Small intestine (tissue), 7 donors: ENCODE data around the gene CCT7. TPM values are rescaled to one million over a fixed set of nuclear protein-coding genes. Genes with fewer than 3 reads are reported as not detected.

Source experiments
- DNase-seq, 2 donors: peaks; one replicate each; pipeline versions ENCODE4 v3.0.0 to v3.0.0-alpha.2; 2013
- FAIRE-seq: peaks from 2 replicates; lab custom pipeline; 2012; peaks lifted over from hg19 to GRCh38; lab: Jason Lieb, UNC
- H3K27ac ChIP-seq, 3 donors: one replicate each; pipeline ENCODE4 v1.5.1; 2013; ENCODE audit warnings: low read length in 2 of 3, mild to moderate bottlenecking in 2 of 3, control low read depth in 1 of 3, inconsistent platforms in 1 of 3, low read depth in 1 of 3, moderate library complexity in 1 of 3
- H3K27me3 ChIP-seq, 3 donors: one replicate each; pipeline ENCODE4 v1.6.1; 2013; ENCODE audit warnings: low read length in 3 of 3, inconsistent platforms in 1 of 3; ENCODE audit not compliant: control insufficient read depth in 3 of 3, insufficient read depth in 3 of 3
- H3K36me3 ChIP-seq, 3 donors: one replicate each; pipeline ENCODE4 v1.6.1; 2013; ENCODE audit warnings: low read length in 3 of 3, inconsistent platforms in 1 of 3, low read depth in 1 of 3, mild to moderate bottlenecking in 1 of 3, moderate library complexity in 1 of 3; ENCODE audit not compliant: control insufficient read depth in 3 of 3, insufficient read depth in 2 of 3
- H3K4me1 ChIP-seq, 3 donors: one replicate each; pipeline ENCODE4 v1.6.1; 2013; ENCODE audit warnings: low read length in 2 of 3, inconsistent platforms in 1 of 3, low read depth in 1 of 3, mild to moderate bottlenecking in 1 of 3, moderate library complexity in 1 of 3; ENCODE audit not compliant: control insufficient read depth in 3 of 3, insufficient read depth in 2 of 3
- H3K4me3 ChIP-seq, 3 donors: one replicate each; pipeline ENCODE4 v1.5.1; 2013; ENCODE audit warnings: low read length in 3 of 3, control low read depth in 1 of 3, inconsistent platforms in 1 of 3, low read depth in 1 of 3, mild to moderate bottlenecking in 1 of 3, moderate library complexity in 1 of 3
- H3K9me3 ChIP-seq, 2 donors: one replicate each; pipeline ENCODE4 v1.6.1; 2013; ENCODE audit warnings: low read depth in 1 of 2, low read length in 1 of 2; ENCODE audit not compliant: control insufficient read depth in 2 of 2, insufficient read depth in 1 of 2
- WGBS, 3 donors: extraction: QIAGEN DNeasy Blood & Tissue Kit; methylation state at CpG; one replicate each; pipeline ENCODE4 v1.1.7; 2013; 5-methylcytosine and 5-hydroxymethylcytosine counted together
- polyA plus RNA-seq, 4 donors: library from polyadenylated mRNA; stranded (reverse) in 3 of 4; unstranded in 1 of 4; fragments of 200-250 nt in 3 of 4; fragments of 120-200 nt in 1 of 4; gene quantifications; one replicate each; pipeline versions ENCODE4 v1.2.1 to v1.2.3, GENCODE V29; 2013
- donor health status: healthy with polysubstance abuse.
- donor health status: control.
- donor health status: control.
- donor health status: Bipolar disorder and iron deficiency.
- donor health status: healthy.

Gene CCT7
- polyA plus RNA-seq, 4 donors, result 120 to 196 (median 143) TPM

GRCh38 chr2:73294239-73294638 is 60.1 kb downstream of the CCT7 start:
- Histone ChIP-seq H3K27ac (no peak overlapping the region), H3K36me3 (no peaks in the 10 kb centered on the region), H3K9me3 (no peaks in the 10 kb centered on the region), H3K27me3 (peaks cover 23 to 79% (median 29%) of the 10 kb centered on the region in 3 donors), H3K4me1 (peaks cover 0 to 8% (median 0%) of the 10 kb centered on the region in 3 donors), H3K4me3 (no peak overlapping the region)
- 82 to 87% (median 84%) methylated on average over 2 of the region's 2 CpGs for WGBS, 3 donors
- DNase-seq (no peak), FAIRE-seq (no peak)

GRCh38 chr2:73295751-73296400 is 61.8 kb downstream of the CCT7 start:
- Histone ChIP-seq H3K4me1 (peaks cover 0 to 8% (median 0%) of the 10 kb centered on the region in 3 donors), H3K9me3 (no peaks in the 10 kb centered on the region), H3K36me3 (no peaks in the 10 kb centered on the region), H3K27ac (no peak overlapping the region), H3K4me3 (no peak overlapping the region), H3K27me3 (peaks cover 23 to 66% (median 33%) of the 10 kb centered on the region in 3 donors)
- DNase-seq, result no peak
- WGBS, 3 donors, result 18 to 35% (median 30%) methylated on average over 5 of the region's 5 CpGs
- FAIRE-seq, result no peak

GRCh38 chr2:73297151-73297559 is 63.0 kb downstream of the CCT7 start:
- Histone ChIP-seq H3K27ac (no peak overlapping the region), H3K4me1 (peaks cover 0 to 3% (median 0%) of the 10 kb centered on the region in 3 donors), H3K4me3 (no peak overlapping the region), H3K9me3 (no peaks in the 10 kb centered on the region), H3K27me3 (peaks cover 16 to 53% (median 25%) of the 10 kb centered on the region in 3 donors), H3K36me3 (no peaks in the 10 kb centered on the region)
- FAIRE-seq, result no peak
- 16 to 29% (median 21%) methylated on average over 2 of the region's 2 CpGs for WGBS, 3 donors
- no peak for DNase-seq

- peaks cover 0 to 3% (median 0%) of the 10 kb centered on the region in 3 donors for H3K4me1 ChIP-seq
- H3K4me3 ChIP-seq, result no peak overlapping the region
- FAIRE-seq, result no peak
- no peak overlapping the region for H3K27ac ChIP-seq
- no peaks in the 10 kb centered on the region for H3K36me3 ChIP-seq
- peaks cover 12 to 49% (median 21%) of the 10 kb centered on the region in 3 donors for H3K27me3 ChIP-seq
- no peaks in the 10 kb centered on the region for H3K9me3 ChIP-seq
- no peak for DNase-seq
- 59 to 65% (median 61%) methylated on average over 4 of the region's 4 CpGs for WGBS, 3 donors
Measured at GRCh38 chr2:73297586-73297985, 63.5 kb downstream of the CCT7 start.

- no peak for DNase-seq
- Histone ChIP-seq H3K27ac (no peak overlapping the region), H3K4me1 (no peaks in the 10 kb centered on the region), H3K36me3 (no peaks in the 10 kb centered on the region), H3K9me3 (no peaks in the 10 kb centered on the region), H3K4me3 (no peak overlapping the region), H3K27me3 (peaks cover 0 to 20% (median 9%) of the 10 kb centered on the region in 3 donors)
- FAIRE-seq, result no peak
- WGBS, 3 donors, result 65 to 76% (median 70%) methylated on average over 3 of the region's 3 CpGs
Measured at GRCh38 chr2:73300926-73301325, 66.8 kb downstream of the CCT7 start.

GRCh38 chr2:73301636-73302035 is 67.5 kb downstream of the CCT7 start:
- Histone ChIP-seq H3K4me1 (no peaks in the 10 kb centered on the region), H3K36me3 (no peaks in the 10 kb centered on the region), H3K4me3 (no peak overlapping the region), H3K27me3 (peaks cover 0 to 14% (median 7%) of the 10 kb centered on the region in 3 donors), H3K27ac (no peak overlapping the region), H3K9me3 (no peaks in the 10 kb centered on the region)
- FAIRE-seq (no peak), DNase-seq (no peak)
- 58 to 69% (median 59%) methylated on average over 4 of the region's 4 CpGs for WGBS, 3 donors

Other genes with a start within 250 kb of the CCT7 start
- gene SFXN5, start 162.6 kb upstream of the CCT7 start, polyA plus RNA-seq, result 10 to 100 TPM in 2 of 4 donors, 1 to 10 TPM in 2; 5.4 to 28.5 (median 9.8) TPM
- gene RAB11FIP5, start 121.4 kb upstream of the CCT7 start, polyA plus RNA-seq, result 10 to 100 TPM in 2 of 4 donors, 1 to 10 TPM in 2; 5.1 to 37.3 (median 8.3) TPM
- gene NOTO, start 31.7 kb upstream of the CCT7 start, polyA plus RNA-seq, result not detected
- gene SMYD5, start 20.1 kb upstream of the CCT7 start, polyA plus RNA-seq, result 10 to 100 TPM in 2 of 4 donors, 1 to 10 TPM in 2; 3.1 to 26.2 (median 10.7) TPM
- 100 to 1,000 TPM in 1 of 4 donors, 10 to 100 TPM in 3; 11.9 to 113 (median 46.4) TPM for gene PRADC1, start 1.1 kb upstream of the CCT7 start, polyA plus RNA-seq
- gene FBXO41, start 50.2 kb downstream of the CCT7 start, polyA plus RNA-seq, result 1 to 10 TPM in 2 of 4 donors, under 1 TPM in 2; 0.54 to 2.1 (median 1.0) TPM
- gene EGR4, start 59.2 kb downstream of the CCT7 start, polyA plus RNA-seq, result under 1 TPM in 2 of 4 donors, not detected in 2; 0.01 to 0.04 TPM
- 10 to 100 TPM in 1 of 4 donors, 1 to 10 TPM in 3; 2.7 to 23.4 (median 6.1) TPM for gene ALMS1, start 151.5 kb downstream of the CCT7 start, polyA plus RNA-seq